ENCODE data around the gene ATAD5.
A peak's percentile ranks its signal among the peaks of the same experiment; 100 is the strongest.
"Not testable (repeated sequence)": the region's sequence is repeated elsewhere in the genome, so short reads cannot be mapped to it uniquely, and the experiment has no call there.

The ATAD5 gene

DNA sequence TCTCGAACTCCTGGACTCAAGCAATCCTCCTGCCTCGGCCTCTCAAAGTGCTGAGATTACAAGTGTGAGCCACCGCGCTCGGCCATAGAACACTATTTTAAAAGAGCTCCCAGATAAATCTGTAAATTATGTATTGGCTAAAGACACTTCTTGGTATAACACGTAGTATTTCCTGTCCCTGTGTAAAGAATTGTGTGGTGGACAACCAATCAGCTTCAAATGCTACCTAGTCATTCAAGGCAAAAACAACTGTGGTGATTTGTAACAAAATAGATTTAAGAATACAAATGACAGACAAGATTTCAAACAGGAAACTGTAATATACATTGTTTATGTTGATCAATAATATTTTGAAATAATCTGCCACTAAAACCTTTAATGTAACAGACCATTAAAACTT lies 21.9 kb upstream of the ATAD5 start:
- Histone ChIP-seq H3K27me3 (ENCODE audit: insufficient read depth, poor library complexity, severe bottlenecking) (no peaks in the 10 kb centered on the region), H3K4me3 (replicated peaks; ENCODE audit: insufficient read depth, low read length) (no peak overlapping the region), H3K27ac (replicated peaks) (peak overlapping the region; percentile 71)
- no peak for TF ChIP-seq POLR2AphosphoS5 (IDR thresholded peaks at IDR 0.05; ENCODE audit: low read depth)
- TF ChIP-seq, protein P1, sequence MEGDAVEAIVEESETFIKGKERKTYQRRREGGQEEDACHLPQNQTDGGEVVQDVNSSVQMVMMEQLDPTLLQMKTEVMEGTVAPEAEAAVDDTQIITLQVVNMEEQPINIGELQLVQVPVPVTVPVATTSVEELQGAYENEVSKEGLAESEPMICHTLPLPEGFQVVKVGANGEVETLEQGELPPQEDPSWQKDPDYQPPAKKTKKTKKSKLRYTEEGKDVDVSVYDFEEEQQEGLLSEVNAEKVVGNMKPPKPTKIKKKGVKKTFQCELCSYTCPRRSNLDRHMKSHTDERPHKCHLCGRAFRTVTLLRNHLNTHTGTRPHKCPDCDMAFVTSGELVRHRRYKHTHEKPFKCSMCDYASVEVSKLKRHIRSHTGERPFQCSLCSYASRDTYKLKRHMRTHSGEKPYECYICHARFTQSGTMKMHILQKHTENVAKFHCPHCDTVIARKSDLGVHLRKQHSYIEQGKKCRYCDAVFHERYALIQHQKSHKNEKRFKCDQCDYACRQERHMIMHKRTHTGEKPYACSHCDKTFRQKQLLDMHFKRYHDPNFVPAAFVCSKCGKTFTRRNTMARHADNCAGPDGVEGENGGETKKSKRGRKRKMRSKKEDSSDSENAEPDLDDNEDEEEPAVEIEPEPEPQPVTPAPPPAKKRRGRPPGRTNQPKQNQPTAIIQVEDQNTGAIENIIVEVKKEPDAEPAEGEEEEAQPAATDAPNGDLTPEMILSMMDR (IDR thresholded peaks at IDR 0.05; ENCODE audit: insufficient read depth, low read length) = no peak
- no peak for TF ChIP-seq GABPA (IDR thresholded peaks at IDR 0.05; ENCODE audit: low read depth)
- no peak for DNase-seq (ENCODE audit: low read depth in 1 of 2, low spot score in 1 of 2)

DNA sequence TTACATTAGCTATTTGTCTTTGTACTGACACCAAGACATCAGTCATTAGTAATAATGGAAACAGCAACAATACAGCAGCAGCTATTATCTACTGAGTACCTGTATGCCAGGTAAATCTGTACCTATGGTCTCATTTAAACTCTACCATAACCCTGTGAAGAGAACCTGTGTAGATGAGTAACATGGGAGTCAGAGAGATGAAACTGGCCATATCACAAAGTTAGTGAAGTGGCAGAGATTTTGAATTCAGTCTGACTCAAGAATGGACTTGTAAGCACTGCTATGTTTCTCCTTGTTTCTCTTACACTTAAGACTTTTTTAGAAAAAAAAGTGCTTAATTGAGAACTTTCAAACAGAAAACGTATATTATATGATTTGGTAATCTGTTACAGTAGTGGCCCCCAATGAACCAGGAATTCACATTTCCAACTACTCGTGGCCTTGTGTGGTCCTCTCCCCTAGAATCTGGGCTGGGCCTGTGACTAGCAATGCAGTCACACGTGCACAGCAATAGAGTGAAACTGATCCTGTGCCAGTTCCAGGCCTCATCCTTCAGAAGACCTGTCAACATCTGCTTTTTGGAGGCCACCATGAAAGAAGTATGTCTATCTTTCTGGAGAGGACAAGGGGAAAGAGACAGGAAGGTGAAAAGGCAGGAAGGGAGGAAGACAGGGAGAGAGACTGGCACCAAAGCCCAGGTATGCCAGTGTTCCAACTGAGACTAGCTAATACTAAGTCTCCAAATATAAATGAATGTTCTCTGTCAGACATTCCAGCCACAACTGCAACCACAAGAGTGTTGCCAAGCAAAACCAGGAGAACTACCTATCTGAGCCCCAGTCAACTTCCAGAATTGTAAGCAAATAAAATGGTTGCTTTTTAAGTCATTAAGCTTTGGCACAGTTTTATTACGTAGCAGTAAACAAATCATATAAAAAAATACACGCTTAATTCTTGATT lies 19.3 kb upstream of the ATAD5 start:
- Histone ChIP-seq H3K27ac (replicated peaks) (peak overlapping the region; percentile 33), H3K4me3 (replicated peaks; ENCODE audit: insufficient read depth, low read length) (no peak overlapping the region), H3K27me3 (ENCODE audit: insufficient read depth, poor library complexity, severe bottlenecking) (no peaks in the 10 kb centered on the region)
- TF ChIP-seq GABPA (IDR thresholded peaks at IDR 0.05; ENCODE audit: low read depth) (no peak), SPI1 (IDR thresholded peaks at IDR 0.05; ENCODE audit: borderline replicate concordance, low read depth) (no peak), POLR2AphosphoS5 (IDR thresholded peaks at IDR 0.05; ENCODE audit: low read depth) (no peak)
- TF ChIP-seq, protein P1 (IDR thresholded peaks at IDR 0.05; ENCODE audit: insufficient read depth, low read length) = no peak
- TF ChIP-seq, protein P2, sequence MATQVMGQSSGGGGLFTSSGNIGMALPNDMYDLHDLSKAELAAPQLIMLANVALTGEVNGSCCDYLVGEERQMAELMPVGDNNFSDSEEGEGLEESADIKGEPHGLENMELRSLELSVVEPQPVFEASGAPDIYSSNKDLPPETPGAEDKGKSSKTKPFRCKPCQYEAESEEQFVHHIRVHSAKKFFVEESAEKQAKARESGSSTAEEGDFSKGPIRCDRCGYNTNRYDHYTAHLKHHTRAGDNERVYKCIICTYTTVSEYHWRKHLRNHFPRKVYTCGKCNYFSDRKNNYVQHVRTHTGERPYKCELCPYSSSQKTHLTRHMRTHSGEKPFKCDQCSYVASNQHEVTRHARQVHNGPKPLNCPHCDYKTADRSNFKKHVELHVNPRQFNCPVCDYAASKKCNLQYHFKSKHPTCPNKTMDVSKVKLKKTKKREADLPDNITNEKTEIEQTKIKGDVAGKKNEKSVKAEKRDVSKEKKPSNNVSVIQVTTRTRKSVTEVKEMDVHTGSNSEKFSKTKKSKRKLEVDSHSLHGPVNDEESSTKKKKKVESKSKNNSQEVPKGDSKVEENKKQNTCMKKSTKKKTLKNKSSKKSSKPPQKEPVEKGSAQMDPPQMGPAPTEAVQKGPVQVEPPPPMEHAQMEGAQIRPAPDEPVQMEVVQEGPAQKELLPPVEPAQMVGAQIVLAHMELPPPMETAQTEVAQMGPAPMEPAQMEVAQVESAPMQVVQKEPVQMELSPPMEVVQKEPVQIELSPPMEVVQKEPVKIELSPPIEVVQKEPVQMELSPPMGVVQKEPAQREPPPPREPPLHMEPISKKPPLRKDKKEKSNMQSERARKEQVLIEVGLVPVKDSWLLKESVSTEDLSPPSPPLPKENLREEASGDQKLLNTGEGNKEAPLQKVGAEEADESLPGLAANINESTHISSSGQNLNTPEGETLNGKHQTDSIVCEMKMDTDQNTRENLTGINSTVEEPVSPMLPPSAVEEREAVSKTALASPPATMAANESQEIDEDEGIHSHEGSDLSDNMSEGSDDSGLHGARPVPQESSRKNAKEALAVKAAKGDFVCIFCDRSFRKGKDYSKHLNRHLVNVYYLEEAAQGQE (IDR thresholded peaks at IDR 0.05; ENCODE audit: insufficient replicate concordance, low read depth) = no peak
- no peak for DNase-seq (ENCODE audit: low read depth in 1 of 2, low spot score in 1 of 2)

DNA sequence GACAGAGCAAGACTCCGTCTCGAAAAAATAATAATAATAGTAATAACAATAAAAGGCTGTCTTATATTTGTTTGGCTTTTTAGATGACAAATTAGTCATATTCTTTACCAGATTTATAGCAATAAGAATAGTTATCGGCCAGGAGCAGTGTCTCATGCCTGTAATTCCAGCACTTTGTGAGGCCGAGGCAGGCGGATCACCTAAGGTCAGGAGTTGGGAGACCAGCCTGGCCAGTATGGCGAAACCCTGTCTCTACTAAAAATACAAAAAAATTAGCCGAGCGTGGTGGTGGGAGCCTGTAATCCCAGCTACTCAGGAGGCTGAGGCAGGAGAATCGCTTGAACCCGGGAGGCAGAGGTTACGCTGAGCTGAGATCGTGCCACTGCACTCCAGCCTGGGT lies 17.5 kb upstream of the ATAD5 start:
- not testable (repeated sequence) for H3K27me3 ChIP-seq (ENCODE audit: insufficient read depth, poor library complexity, severe bottlenecking); H3K4me3 ChIP-seq (replicated peaks; ENCODE audit: insufficient read depth, low read length); DNase-seq (ENCODE audit: low read depth in 1 of 2, low spot score in 1 of 2)
- H3K27ac ChIP-seq (replicated peaks) = peak overlapping the region; percentile 63

DNA sequence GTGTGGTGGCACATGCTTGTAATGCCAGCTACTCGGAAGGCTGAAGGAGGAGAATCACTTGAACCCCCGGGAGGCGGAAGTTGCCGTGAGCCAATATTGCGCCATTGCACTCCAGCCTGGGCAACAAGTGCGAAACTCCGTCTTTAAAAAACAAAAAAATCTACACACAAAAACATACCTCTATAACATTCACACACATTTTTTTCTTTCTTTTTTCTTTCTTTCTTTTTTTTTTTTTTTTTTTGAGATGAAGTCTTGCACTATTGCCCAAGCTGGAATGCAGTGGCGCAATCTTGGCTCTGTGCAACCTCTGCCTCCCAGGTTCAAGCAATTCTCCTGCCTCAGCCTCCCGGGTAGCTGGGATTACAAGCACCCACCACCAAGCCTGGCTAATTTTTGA lies 16.9 kb upstream of the ATAD5 start:
- not testable (repeated sequence) for H3K27me3 ChIP-seq (ENCODE audit: insufficient read depth, poor library complexity, severe bottlenecking); H3K4me3 ChIP-seq (replicated peaks; ENCODE audit: insufficient read depth, low read length)
- TF ChIP-seq GABPA (IDR thresholded peaks at IDR 0.05; ENCODE audit: low read depth) = peak; percentile 46; the same call in 1 of the 2 replicates
- DNase-seq (ENCODE audit: low read depth in 1 of 2, low spot score in 1 of 2) = peak; percentile 66 to 92
- peak overlapping the region; percentile 63 for H3K27ac ChIP-seq (replicated peaks)

DNA sequence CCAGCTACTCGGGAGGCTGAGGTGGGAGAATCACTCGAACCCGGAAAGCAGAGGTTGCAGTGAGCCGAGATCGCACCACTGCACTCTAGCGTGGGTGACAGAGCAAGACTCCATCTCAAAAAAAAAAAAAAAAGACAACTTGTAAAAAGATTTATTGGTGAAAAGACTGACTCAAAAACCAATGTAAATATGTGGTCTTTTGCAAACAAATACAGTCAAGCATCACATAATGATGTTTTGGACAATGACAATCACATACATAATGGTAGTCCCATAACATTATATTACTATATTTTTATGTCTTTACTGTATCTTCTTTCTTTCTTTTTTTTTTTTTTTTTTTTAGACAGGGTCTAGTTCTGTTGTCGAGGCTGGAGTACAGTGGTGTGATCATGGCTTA lies 15.6 kb upstream of the ATAD5 start:
- Histone ChIP-seq H3K27me3 (ENCODE audit: insufficient read depth, poor library complexity, severe bottlenecking) (no peaks in the 10 kb centered on the region), H3K4me3 (replicated peaks; ENCODE audit: insufficient read depth, low read length) (no peak overlapping the region), H3K27ac (replicated peaks) (no peak overlapping the region)
- no peak for DNase-seq (ENCODE audit: low read depth in 1 of 2, low spot score in 1 of 2)
- TF ChIP-seq GABPA (IDR thresholded peaks at IDR 0.05; ENCODE audit: low read depth) = no peak
- TF ChIP-seq, protein P2 (IDR thresholded peaks at IDR 0.05; ENCODE audit: insufficient replicate concordance, low read depth) = no peak

Data from HL-60 (cell line).